K562 (cell line): ENCODE results near the gene NRP2. TPM values are rescaled to one million over a fixed set of nuclear protein-coding genes. Genes with fewer than 3 reads are reported as not detected.

Experiments used
- ATAC-seq: fragments of 200-7000 bp; cut with Tn5 transposase; 3 replicates; pipeline ENCODE4 v1.9.1; 2020; ENCODE audit warnings: moderate library complexity
- BruUV-seq: library from RNA; stranded (reverse); fragments of 400-500 nt; replicated peaks from 2 replicates; lab custom pipeline; 2021; lab: Mats Ljungman, UMichigan
- CTCF ChIA-PET: fragments of 300-600 bp; formaldehyde crosslinking; extraction: SDS; loops from one replicate; lab custom pipeline; 2021; ENCODE audit warnings: low intra/inter-chr PET ratio; lab: Yijun Ruan, JAX
- POLR2A ChIA-PET: fragments of 300-600, 350-650 bp; sonication (Branson Sonifier 250); formaldehyde crosslinking; extraction: SDS; loops from one replicate; lab custom pipeline; 2021; ENCODE audit warnings: antibody characterized with exemption, inconsistent platforms; lab: Yijun Ruan, JAX
- DNase-seq, 4 experiments: peaks; one replicate each; pipeline versions ENCODE4 v3.0.0 to v3.0.0-alpha.2; 2011 to 2018; ENCODE audit warnings: low spot score in 3 of 4, mixed read lengths in 3 of 4; ENCODE audit errors: extremely low read depth in 1 of 4
- FAIRE-seq: peaks from 2 replicates; lab custom pipeline; 2011; peaks lifted over from hg19 to GRCh38; lab: Jason Lieb, UNC
- H2AFZ ChIP-seq: 2 replicates; pipeline ENCODE4 v1.6.0; 2011; ENCODE audit warnings: low read depth, low read length, control low read depth, inconsistent platforms
- H3K27ac ChIP-seq: fragments of 200-600 bp; 3 replicates; pipeline ENCODE4 v1.8.0; 2011; ENCODE audit warnings: low read depth, mild to moderate bottlenecking, control low read depth, inconsistent platforms, low read length, moderate library complexity, mixed read lengths; ENCODE audit errors: extremely low read depth
- H3K27me3 ChIP-seq, 2 experiments: fragments of 300-600 bp in 1 of 2; 2 replicates in 1 of 2; 3 replicates in 1 of 2; pipeline versions ENCODE4 v1.6.0 to v1.8.0; 2011; ENCODE audit warnings: inconsistent platforms in 2 of 2, low read length in 2 of 2, mild to moderate bottlenecking in 1 of 2, mixed read lengths in 1 of 2, moderate library complexity in 1 of 2; ENCODE audit not compliant: control insufficient read depth in 2 of 2, insufficient read depth in 2 of 2
- H3K36me3 ChIP-seq: fragments of 300-600 bp; 3 replicates; pipeline ENCODE4 v1.8.0; 2011; ENCODE audit warnings: mild to moderate bottlenecking, low read length, inconsistent platforms; ENCODE audit not compliant: control insufficient read depth, insufficient read depth
- H3K4me1 ChIP-seq, 2 experiments: fragments of 200-600 bp in 1 of 2; replicated peaks in 1 of 2; 2 replicates in 1 of 2; 3 replicates in 1 of 2; pipeline versions ENCODE4 v1.5.1 to v1.8.0; 2011; ENCODE audit warnings: inconsistent platforms in 2 of 2, low read length in 2 of 2, mild to moderate bottlenecking in 1 of 2, mixed read lengths in 1 of 2, moderate library complexity in 1 of 2; ENCODE audit not compliant: control insufficient read depth in 2 of 2, insufficient read depth in 2 of 2
- H3K4me2 ChIP-seq: 2 replicates; pipeline ENCODE4 v1.6.1; 2011; ENCODE audit warnings: low read length, control low read depth, inconsistent platforms, mixed read lengths; ENCODE audit not compliant: insufficient read depth
- H3K4me3 ChIP-seq: fragments of 200-600 bp; sonication (generic), shearing (Covaris generic); 2 replicates; pipeline ENCODE4 v1.5.1; 2016; ENCODE audit warnings: control low read depth, inconsistent platforms
- H3K79me2 ChIP-seq: fragments of 200-600 bp; 3 replicates; pipeline ENCODE4 v1.8.0; 2011; ENCODE audit warnings: low read length, inconsistent platforms; ENCODE audit not compliant: control insufficient read depth, insufficient read depth
- H3K9ac ChIP-seq, 2 experiments: 2 replicates each; pipeline versions ENCODE4 v1.6.0 to v1.6.1; 2011; ENCODE audit warnings: low read depth in 2 of 2, low read length in 2 of 2, control low read depth in 1 of 2, inconsistent platforms in 1 of 2, mild to moderate bottlenecking in 1 of 2, mixed read lengths in 1 of 2; ENCODE audit not compliant: insufficient read depth in 1 of 2
- H3K9me1 ChIP-seq: one replicate; pipeline ENCODE4 v1.6.0; 2011; ENCODE audit warnings: inconsistent platforms, mild to moderate bottlenecking, low read length, moderate library complexity; ENCODE audit not compliant: control insufficient read depth, insufficient read depth
- H3K9me3 ChIP-seq: replicated peaks from 2 replicates; pipeline ENCODE4 v1.5.1; 2011; ENCODE audit warnings: low read depth, low read length, inconsistent platforms; ENCODE audit not compliant: control insufficient read depth, insufficient read depth
- H4K20me1 ChIP-seq: replicated peaks from 2 replicates; pipeline ENCODE4 v1.6.1; 2011; ENCODE audit warnings: low read length, inconsistent platforms, mixed read lengths; ENCODE audit not compliant: control insufficient read depth, insufficient read depth
- ARID1B ChIP-seq: fragments of 450-650 bp; IDR thresholded peaks from 2 replicates; pipeline ENCODE4 v1.6.1; 2016; ENCODE audit warnings: antibody characterized with exemption, mild to moderate bottlenecking, inconsistent platforms
- ARNT ChIP-seq, 2 experiments: fragments of 450-650 bp; IDR thresholded peaks; 2 replicates each; pipeline ENCODE4 v1.6.1; 2016; ENCODE audit warnings: mild to moderate bottlenecking in 1 of 2
- MXD1 ChIP-seq: fragments of 250-450 bp; sonication (Bioruptor Pico); IDR thresholded peaks from 2 replicates; pipeline ENCODE4 v1.8.0; 2021; ENCODE audit warnings: borderline replicate concordance, mild to moderate bottlenecking, moderate library complexity; ENCODE audit not compliant: poor library complexity, severe bottlenecking
- NFIX ChIP-seq: fragments of 250-450 bp; sonication (Bioruptor Pico); IDR thresholded peaks from 2 replicates; pipeline ENCODE4 v1.4.0; 2020; ENCODE audit warnings: low read depth, mild to moderate bottlenecking, moderate library complexity
- PCBP1 ChIP-seq: fragments of 200-400 bp; formaldehyde crosslinking; IDR thresholded peaks from 2 replicates; pipeline ENCODE4 v1.6.1; 2018; ENCODE audit warnings: mild to moderate bottlenecking, low read depth, low read length; ENCODE audit not compliant: poor library complexity, severe bottlenecking
- POLR3A ChIP-seq: IDR thresholded peaks from 2 replicates; pipeline ENCODE4 v1.6.1; 2011; ENCODE audit warnings: borderline replicate concordance, mild to moderate bottlenecking, moderate library complexity; ENCODE audit not compliant: insufficient read length, insufficient read depth; ENCODE audit errors: extremely low read depth
- RBM15 ChIP-seq: fragments of 200-400 bp; formaldehyde crosslinking; IDR thresholded peaks from 2 replicates; pipeline ENCODE4 v1.6.1; 2018; ENCODE audit warnings: mild to moderate bottlenecking, low read length, moderate library complexity; ENCODE audit not compliant: insufficient read depth
- ZBTB2 ChIP-seq: fragments of 450-650 bp; IDR thresholded peaks from 2 replicates; pipeline ENCODE4 v1.6.1; 2016; ENCODE audit warnings: antibody characterized with exemption
- ZNF174 ChIP-seq: fragments of 250-450 bp; sonication (Bioruptor Pico); IDR thresholded peaks from 2 replicates; pipeline ENCODE4 v1.4.0; 2020; ENCODE audit warnings: mild to moderate bottlenecking
- ZNF263 ChIP-seq: sonication (generic); formaldehyde crosslinking; IDR thresholded peaks from 2 replicates; pipeline ENCODE4 v1.8.0; 2022; ENCODE audit warnings: mild to moderate bottlenecking, missing genetic modification reagents, borderline replicate concordance
- WGBS: fragments of 100-300 bp; shearing (Covaris generic); methylation state at CpG from one replicate; pipeline ENCODE4 v1.1.6; 2016; ENCODE audit warnings: low coverage, mixed read lengths; ENCODE audit not compliant: insufficient coverage; ENCODE audit errors: missing lambda C conversion rate; 5-methylcytosine and 5-hydroxymethylcytosine counted together
- in situ Hi-C: fragments of 300-500 bp; cut with MboI; formaldehyde crosslinking; loops from 4 replicates; pipeline ENCODE4 v1.15.0; 2018; ENCODE audit warnings: inconsistent platforms, mixed read lengths
- intact Hi-C: fragments of 100-400 bp; cut with micrococcal nuclease; formaldehyde crosslinking; loops from 2 replicates; pipeline ENCODE4 v1.14.2; 2022
- polyA plus RNA-seq, 8 experiments: library from polyadenylated mRNA; depleted of rRNA in 4 of 8; stranded (reverse) in 5 of 8; unstranded in 3 of 8; fragments of >200 nt; fragmentation: Nextera tagmentation in 2 of 8; fragmentation: Illumina TruSeq in 1 of 8; extraction: Ambion mirVana in 2 of 8; extraction: Trizol in 1 of 8; gene quantifications; 2 replicates each; pipeline versions ENCODE4 v1.2.1 to v1.2.3, GENCODE V29; 2011 to 2014; ENCODE audit warnings: inconsistent platforms in 1 of 8, missing spikeins in 1 of 8
- total RNA-seq, 7 experiments: library from RNA; depleted of rRNA in 6 of 7; stranded (reverse); fragments of >200 nt in 6 of 7; fragmentation: Illumina TruSeq in 2 of 7; extraction: Trizol in 2 of 7; gene quantifications; 2 replicates each; pipeline versions ENCODE4 v1.2.1 to v1.2.3, GENCODE V29; 2011 to 2021; ENCODE audit warnings: low replicate concordance in 1 of 7
- TF ChIP-seq, protein P1 (sequence below), 2 experiments: IDR thresholded peaks; 2 replicates each; pipeline ENCODE4 v1.6.1; 2011; ENCODE audit warnings: borderline replicate concordance in 1 of 2, control low read depth in 1 of 2, low read depth in 1 of 2, low read length in 1 of 2, mild to moderate bottlenecking in 1 of 2, mixed read lengths in 1 of 2, moderate library complexity in 1 of 2; ENCODE audit not compliant: insufficient read depth in 1 of 2, insufficient read length in 1 of 2, poor library complexity in 1 of 2, severe bottlenecking in 1 of 2; ENCODE audit errors: extremely low read depth in 1 of 2
- TF ChIP-seq, protein P2 (sequence below): fragments of 450-650 bp; formaldehyde crosslinking; IDR thresholded peaks from 2 replicates; pipeline ENCODE4 v1.4.0; 2020; ENCODE audit warnings: mild to moderate bottlenecking
- TF ChIP-seq, protein P3 (sequence below): fragments of 450-650 bp; IDR thresholded peaks from 2 replicates; pipeline ENCODE4 v1.7.0; 2016; ENCODE audit warnings: borderline replicate concordance
- TF ChIP-seq, protein P4 (sequence below): IDR thresholded peaks from 3 replicates; pipeline ENCODE4 v1.6.1; 2011; ENCODE audit warnings: borderline replicate concordance, mild to moderate bottlenecking; ENCODE audit not compliant: insufficient read length, insufficient read depth

The NRP2 gene
- total and polyA plus RNA-seq, 9 of the 15 experiments (the other 6 are each of a cell fraction or from before 2014, with no cell fraction given) = 0.05 to 0.31 (median 0.15) TPM; not detected in 5

GRCh38 chr2:205769879-205770278 lies 87.6 kb downstream of the NRP2 start:
- Histone ChIP-seq H3K4me1 (no peaks in the 10 kb centered on the region), H3K36me3 (no peaks in the 10 kb centered on the region), H3K4me3 (no peak overlapping the region), H3K79me2 (no peaks in the 10 kb centered on the region), H3K9me1 (no peaks in the 10 kb centered on the region), H3K4me2 (no peak overlapping the region), H4K20me1 (no peaks in the 10 kb centered on the region), H3K27ac (no peak overlapping the region), H3K9ac (no peak overlapping the region), H2AFZ (no peak overlapping the region), H3K9me3 (no peaks in the 10 kb centered on the region), H3K27me3 (peaks cover 0 to 20% of the 10 kb centered on the region in 2 experiments; a peak in 3 of 5 replicates)
- 0% methylated on average over 7 of the region's 7 CpGs for WGBS
- DNase-seq (no peak), ATAC-seq (no peak), FAIRE-seq (no peak)
- in situ Hi-C loops (no loop called here), intact Hi-C loops (no loop called here)
- no TSS peak for BruUV-seq
- CTCF ChIA-PET = no interaction called here
- POLR2A ChIA-PET = interaction anchor here (0.6 kb wide), 1 partner anchor 164 kb away, joined by 3 read pairs; no protein-coding TSS in a partner anchor
- TF ChIP-seq MXD1 (CRISPR knock-in tag) = no peak
- TF ChIP-seq ARNT (IDR thresholded peaks at IDR 0.05) = no peak
- TF ChIP-seq POLR3A = no peak
- TF ChIP-seq, protein P1, sequence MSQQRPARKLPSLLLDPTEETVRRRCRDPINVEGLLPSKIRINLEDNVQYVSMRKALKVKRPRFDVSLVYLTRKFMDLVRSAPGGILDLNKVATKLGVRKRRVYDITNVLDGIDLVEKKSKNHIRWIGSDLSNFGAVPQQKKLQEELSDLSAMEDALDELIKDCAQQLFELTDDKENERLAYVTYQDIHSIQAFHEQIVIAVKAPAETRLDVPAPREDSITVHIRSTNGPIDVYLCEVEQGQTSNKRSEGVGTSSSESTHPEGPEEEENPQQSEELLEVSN (IDR thresholded peaks at IDR 0.05; ENCODE audit: borderline replicate concordance in 1 of 2, extremely low read depth in 1 of 2, insufficient read depth in 1 of 2, insufficient read length in 1 of 2, low read depth in 1 of 2, low read length in 1 of 2, poor library complexity in 1 of 2, severe bottlenecking in 1 of 2) = no peak
- TF ChIP-seq, protein P2, sequence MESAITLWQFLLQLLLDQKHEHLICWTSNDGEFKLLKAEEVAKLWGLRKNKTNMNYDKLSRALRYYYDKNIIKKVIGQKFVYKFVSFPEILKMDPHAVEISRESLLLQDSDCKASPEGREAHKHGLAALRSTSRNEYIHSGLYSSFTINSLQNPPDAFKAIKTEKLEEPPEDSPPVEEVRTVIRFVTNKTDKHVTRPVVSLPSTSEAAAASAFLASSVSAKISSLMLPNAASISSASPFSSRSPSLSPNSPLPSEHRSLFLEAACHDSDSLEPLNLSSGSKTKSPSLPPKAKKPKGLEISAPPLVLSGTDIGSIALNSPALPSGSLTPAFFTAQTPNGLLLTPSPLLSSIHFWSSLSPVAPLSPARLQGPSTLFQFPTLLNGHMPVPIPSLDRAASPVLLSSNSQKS (CRISPR knock-in tag) = no peak
- no peak for TF ChIP-seq ZNF263 (CRISPR knock-in tag)
- TF ChIP-seq ZNF174 = no peak
- TF ChIP-seq ARID1B = no peak
- TF ChIP-seq, protein P3, sequence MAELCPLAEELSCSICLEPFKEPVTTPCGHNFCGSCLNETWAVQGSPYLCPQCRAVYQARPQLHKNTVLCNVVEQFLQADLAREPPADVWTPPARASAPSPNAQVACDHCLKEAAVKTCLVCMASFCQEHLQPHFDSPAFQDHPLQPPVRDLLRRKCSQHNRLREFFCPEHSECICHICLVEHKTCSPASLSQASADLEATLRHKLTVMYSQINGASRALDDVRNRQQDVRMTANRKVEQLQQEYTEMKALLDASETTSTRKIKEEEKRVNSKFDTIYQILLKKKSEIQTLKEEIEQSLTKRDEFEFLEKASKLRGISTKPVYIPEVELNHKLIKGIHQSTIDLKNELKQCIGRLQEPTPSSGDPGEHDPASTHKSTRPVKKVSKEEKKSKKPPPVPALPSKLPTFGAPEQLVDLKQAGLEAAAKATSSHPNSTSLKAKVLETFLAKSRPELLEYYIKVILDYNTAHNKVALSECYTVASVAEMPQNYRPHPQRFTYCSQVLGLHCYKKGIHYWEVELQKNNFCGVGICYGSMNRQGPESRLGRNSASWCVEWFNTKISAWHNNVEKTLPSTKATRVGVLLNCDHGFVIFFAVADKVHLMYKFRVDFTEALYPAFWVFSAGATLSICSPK = no peak
- no peak for TF ChIP-seq NFIX
- TF ChIP-seq, protein P4, sequence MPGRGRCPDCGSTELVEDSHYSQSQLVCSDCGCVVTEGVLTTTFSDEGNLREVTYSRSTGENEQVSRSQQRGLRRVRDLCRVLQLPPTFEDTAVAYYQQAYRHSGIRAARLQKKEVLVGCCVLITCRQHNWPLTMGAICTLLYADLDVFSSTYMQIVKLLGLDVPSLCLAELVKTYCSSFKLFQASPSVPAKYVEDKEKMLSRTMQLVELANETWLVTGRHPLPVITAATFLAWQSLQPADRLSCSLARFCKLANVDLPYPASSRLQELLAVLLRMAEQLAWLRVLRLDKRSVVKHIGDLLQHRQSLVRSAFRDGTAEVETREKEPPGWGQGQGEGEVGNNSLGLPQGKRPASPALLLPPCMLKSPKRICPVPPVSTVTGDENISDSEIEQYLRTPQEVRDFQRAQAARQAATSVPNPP = no peak
- TF ChIP-seq ZBTB2 = no peak
- no peak for TF ChIP-seq PCBP1
- no peak for TF ChIP-seq RBM15
